NK-92 treated with Interleukin-12 subunit alpha and Interleukin-12 subunit beta, amount 100 ng/mL, for 24 hours (cell line): Measurements from ENCODE around the gene DARS1.
"Not testable (repeated sequence)": the region's sequence is repeated elsewhere in the genome, so short reads cannot be mapped to it uniquely, and the experiment has no call there.

Source experiments
- DNase-seq: peaks from one replicate; lab custom pipeline; 2025; lab: John Stamatoyannopoulos, UW

Gene DARS1

DNA sequence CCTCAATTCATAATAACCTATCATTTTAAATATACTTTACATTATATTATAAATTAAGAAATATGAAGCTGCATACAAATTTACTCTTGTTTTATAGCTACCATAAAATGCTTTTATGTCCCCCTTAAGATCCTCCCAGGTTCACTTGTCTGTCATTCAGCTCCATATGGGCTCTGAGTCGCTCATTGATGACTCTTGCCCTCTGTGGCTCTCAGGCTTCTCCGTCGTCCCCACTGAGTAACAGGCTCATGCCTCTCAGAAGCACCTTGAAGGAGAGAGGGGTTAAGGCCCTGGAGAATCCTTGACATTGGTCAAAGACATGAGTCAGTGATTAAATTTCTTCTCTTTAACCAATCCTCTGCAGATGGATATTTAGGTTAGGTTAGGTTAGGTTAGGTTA, 103.0 kb downstream of the DARS1 start:
- no peak for DNase-seq

DNA sequence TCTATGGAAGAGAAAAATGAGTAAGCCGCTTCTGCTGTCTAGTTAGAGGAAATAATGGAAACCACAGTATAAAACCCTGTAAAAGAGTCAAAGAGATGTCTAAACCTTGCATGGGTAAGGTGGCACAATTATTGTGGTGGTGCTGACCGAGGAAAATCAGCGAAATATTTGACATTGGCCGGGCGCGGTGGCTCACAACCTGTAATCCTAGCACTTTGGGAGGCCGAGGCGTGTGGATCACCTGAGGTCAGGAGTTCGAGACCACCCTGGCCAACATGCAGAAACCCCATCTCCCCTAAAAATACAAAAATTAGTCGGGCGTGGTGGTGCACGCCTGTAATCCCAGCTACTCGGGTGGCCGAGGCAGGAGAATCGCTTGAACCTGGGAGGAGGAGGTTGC, 108.7 kb downstream of the DARS1 start:
- not testable (repeated sequence) for DNase-seq

DNA sequence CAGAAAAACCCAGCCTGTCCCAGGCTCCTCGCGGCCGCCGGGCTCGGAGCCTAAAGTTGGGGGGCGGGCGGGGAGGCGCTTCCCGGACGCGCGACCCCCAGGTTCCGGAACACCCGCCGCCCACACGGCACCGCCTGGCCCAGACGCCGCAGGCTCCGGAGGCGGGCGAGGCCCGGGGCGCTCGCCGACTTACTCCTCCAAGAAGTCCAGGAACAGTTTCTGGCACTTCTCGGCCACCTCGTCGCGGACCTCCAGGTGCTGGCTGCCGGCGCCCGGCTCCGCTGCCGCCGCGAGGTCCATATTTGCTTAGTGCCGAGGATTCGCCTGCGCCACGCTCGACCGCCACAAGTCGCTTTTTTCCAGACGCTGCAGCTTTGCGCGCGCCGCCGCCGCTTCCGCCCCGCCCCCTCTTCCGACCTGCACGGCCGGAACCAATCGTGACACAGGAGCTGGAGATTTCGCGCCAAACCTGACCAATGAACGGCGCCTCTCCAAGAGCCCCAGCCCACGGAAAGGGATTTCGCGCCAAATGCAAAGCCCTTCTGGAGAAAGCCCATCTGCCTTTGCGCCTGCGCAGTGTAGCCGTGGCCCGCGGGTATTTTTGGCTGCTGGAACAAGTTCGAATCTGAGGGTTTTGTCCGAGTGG, 109.2 kb downstream of the DARS1 start, which contains the start of gene MCM6:
Gene MCM6 (minus strand): TSS at position 378 of the 646 bp plus-strand sequence. CDS start 78 bp downstream, at position 300.
- peak; percentile 98 for DNase-seq

DNA sequence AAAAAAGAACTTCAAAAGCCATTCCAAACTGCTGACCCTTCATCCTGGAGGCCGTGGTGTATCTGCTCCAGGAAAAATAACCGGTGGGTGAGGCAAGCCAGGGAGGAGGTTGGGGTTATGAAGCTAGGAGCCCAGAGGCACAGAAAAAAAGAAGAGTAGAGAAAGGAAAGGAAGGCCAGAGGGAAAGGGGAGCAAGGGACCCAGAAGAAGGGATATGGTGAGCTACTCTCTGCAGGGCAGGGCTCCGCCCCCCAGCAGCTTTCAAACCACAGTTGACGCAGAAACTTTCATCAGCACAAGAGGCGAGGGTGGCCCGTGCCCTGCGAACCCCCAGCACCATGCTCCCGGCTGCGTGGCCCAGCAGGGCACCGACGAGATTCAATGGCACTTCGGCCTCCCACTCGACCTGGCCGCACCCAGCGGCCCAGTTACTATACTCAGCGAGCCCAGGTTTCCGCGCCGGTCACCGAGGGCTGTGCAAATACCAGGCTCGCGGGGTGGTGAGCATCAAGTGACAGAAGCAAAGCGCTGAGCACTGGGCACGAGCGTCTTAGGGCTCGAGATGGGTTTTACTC, 109.8 kb downstream of the DARS1 start:
- DNase-seq = peak; percentile 58

DNA sequence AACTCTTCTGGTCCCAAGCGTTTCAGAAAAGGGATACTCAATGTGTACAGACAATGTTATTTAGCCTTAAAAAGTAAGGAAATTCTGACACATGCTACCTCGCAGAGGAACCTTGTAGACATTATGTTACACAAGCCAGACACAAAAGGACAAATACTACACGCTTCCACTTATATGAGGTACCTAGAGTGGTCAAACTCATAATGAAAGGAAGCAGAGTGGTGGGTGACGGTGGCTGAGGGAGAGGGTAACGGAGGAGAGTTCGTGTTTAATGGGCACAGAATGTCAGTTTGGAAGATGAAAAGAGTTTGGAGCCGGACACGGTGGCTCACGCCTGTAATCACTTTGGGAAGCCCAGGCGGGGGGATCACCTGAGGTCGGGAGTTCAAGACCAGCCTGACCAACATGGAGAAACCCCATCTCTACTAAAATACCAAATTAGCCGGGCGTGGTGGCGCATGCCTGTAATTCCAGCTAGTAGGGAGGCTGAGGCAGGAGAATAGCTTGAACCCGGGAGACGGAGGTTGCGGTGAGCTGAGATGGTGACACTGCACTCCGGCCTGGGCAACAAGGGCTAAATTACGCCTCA, 110.6 kb downstream of the DARS1 start:
- DNase-seq = no peak

DNA sequence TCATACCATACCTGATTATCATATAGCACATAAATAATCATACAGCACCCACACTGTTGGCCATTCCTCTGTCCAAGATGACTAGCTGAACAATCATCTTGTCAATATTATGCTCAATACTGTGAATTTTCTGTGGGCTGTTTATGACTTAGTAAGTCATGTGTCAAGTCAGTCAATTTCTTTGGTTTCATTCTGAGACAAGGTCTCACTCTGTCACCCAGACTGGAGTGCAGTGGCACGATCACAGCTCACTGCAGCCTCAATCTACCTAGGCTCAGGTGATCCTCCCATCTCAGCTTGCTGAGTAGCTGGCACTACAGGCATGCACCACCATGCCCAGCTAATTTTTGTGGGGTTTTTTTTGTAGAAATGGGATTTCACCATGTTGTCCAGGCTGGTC, 114.9 kb downstream of the DARS1 start:
- no peak for DNase-seq

DNA sequence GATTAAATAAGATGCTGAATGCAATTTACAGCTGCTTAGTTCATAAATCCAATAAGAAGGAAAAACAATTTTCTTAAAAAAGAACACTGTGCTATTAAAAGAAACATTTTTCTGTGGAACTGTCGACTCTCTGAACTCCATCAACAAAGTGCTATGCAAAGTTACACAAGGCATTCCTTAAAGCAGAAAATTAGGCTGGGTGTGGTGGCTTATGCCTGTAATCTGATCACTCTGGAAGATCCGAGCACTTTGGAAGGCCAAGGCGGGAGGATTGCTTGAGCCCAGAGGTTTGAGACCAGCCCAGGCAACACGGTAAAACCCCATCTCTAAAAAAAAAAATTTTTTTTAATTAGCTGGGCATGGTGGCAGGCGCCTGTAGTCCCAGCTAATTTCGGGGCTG, 122.2 kb downstream of the DARS1 start:
- DNase-seq = no peak

DNA sequence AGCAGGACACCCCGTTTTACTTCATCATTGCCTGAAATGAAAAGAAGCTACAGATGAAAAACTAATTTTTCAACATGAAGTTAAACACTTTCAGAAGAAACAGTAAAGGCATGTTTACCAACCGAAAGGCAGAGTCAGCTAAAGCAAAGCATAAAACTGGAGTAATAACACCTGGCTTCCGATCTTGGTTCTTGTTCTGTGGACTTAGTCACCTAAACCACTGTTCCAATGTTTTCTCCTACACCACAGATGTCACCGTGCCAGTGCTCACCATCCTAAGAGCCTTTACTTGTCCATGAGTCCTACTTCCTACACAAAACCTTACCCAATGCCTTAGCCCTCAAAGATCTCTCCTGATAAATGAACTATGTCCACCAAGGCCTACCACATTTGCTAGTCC, 122.7 kb downstream of the DARS1 start:
- no peak for DNase-seq
